ENCODE data around the gene ARHGAP28.

ARHGAP28 gene

GRCh38 chr18:6729247-6730091, at the start of gene ARHGAP28:
Gene ARHGAP28 (plus strand): TSS chr18:6729716. CDS start chr18:6729822, 106 bp downstream.
- TF ChIP-seq CTCF (IDR thresholded peaks at IDR 0.05; ENCODE audit: insufficient read depth, low read length, poor library complexity, severe bottlenecking), result peak; percentile 7
- peak within 1 kb of the TSS; percentile 46 for H3K4me3 ChIP-seq (replicated peaks; ENCODE audit: low read depth, low read length)

GRCh38 chr18:6681331-6681875, 48.1 kb upstream of the ARHGAP28 start:
- no peak for TF ChIP-seq CTCF (IDR thresholded peaks at IDR 0.05; ENCODE audit: insufficient read depth, low read length, poor library complexity, severe bottlenecking)
- H3K4me3 ChIP-seq (replicated peaks; ENCODE audit: low read depth, low read length), result no peak overlapping the region
- no peaks in the 10 kb centered on the region for H3K27me3 ChIP-seq (replicated peaks; ENCODE audit: control insufficient read depth, insufficient read depth, low read length)
- no peak for DNase-seq (ENCODE audit: extremely low read depth, insufficient read length)
- no peaks in the 10 kb centered on the region for H3K36me3 ChIP-seq (ENCODE audit: control insufficient read depth, insufficient read depth, low read length)

More at GRCh38 chr18:6729247-6730091, at the start of gene ARHGAP28:
- H3K36me3 ChIP-seq (ENCODE audit: control insufficient read depth, insufficient read depth, low read length), result no peaks in the 10 kb centered on the region
- H3K27me3 ChIP-seq (replicated peaks; ENCODE audit: control insufficient read depth, insufficient read depth, low read length), result no peaks in the 10 kb centered on the region
- DNase-seq (ENCODE audit: extremely low read depth, insufficient read length), result peak; percentile 25

GRCh38 chr18:6682437-6683111, 46.9 kb upstream of the ARHGAP28 start:
- H3K4me3 ChIP-seq (replicated peaks; ENCODE audit: low read depth, low read length), result no peak overlapping the region
- no peaks in the 10 kb centered on the region for H3K27me3 ChIP-seq (replicated peaks; ENCODE audit: control insufficient read depth, insufficient read depth, low read length)
- DNase-seq (ENCODE audit: extremely low read depth, insufficient read length), result no peak
- no peaks in the 10 kb centered on the region for H3K36me3 ChIP-seq (ENCODE audit: control insufficient read depth, insufficient read depth, low read length)
- TF ChIP-seq CTCF (IDR thresholded peaks at IDR 0.05; ENCODE audit: insufficient read depth, low read length, poor library complexity, severe bottlenecking), result no peak

DNA sequence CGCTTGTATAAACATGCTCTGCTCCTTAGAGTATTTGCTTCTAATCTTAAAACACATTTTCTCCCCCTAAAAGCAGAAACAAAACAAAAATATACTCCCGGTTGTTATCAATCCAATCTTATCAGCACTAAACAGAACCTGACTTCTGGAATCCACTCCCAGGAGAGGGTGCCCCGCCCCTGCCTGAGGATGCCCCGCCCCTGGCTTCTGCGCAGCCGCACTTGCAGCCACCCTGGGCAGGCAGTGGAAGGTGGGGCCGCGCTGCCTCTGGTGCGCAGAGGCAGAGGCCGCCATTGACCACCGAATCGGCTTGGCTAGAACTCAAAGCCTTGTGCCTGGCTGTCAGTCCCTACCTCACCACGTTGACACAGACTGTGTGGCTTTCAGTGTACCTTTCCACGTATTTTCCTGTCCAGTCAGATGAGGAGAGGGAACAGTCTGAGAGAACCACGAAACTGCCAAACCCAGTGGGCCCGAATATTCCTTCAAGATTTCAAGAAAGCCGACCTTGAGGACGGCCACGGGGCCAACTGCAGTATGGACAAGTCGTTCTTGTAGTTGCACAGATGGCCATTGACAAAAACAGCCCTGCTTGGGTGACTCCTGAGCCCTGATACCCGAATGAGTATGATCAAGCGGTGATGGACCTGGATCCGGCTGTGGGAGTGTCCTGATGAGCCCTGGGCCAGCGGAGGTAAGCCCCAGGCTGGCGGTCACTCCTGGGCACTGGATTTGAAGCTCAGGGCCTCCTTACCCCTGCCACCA, 46.2 kb upstream of the ARHGAP28 start:
- no peak for TF ChIP-seq CTCF (IDR thresholded peaks at IDR 0.05; ENCODE audit: insufficient read depth, low read length, poor library complexity, severe bottlenecking)
- Histone ChIP-seq H3K4me3 (replicated peaks; ENCODE audit: low read depth, low read length) (no peak overlapping the region), H3K27me3 (replicated peaks; ENCODE audit: control insufficient read depth, insufficient read depth, low read length) (no peaks in the 10 kb centered on the region), H3K36me3 (ENCODE audit: control insufficient read depth, insufficient read depth, low read length) (no peaks in the 10 kb centered on the region)
- DNase-seq (ENCODE audit: extremely low read depth, insufficient read length), result no peak

- Histone ChIP-seq H3K27me3 (replicated peaks; ENCODE audit: control insufficient read depth, insufficient read depth, low read length) (no peaks in the 10 kb centered on the region), H3K36me3 (ENCODE audit: control insufficient read depth, insufficient read depth, low read length) (no peaks in the 10 kb centered on the region), H3K4me3 (replicated peaks; ENCODE audit: low read depth, low read length) (no peak overlapping the region)
- TF ChIP-seq CTCF (IDR thresholded peaks at IDR 0.05; ENCODE audit: insufficient read depth, low read length, poor library complexity, severe bottlenecking), result no peak
- no peak for DNase-seq (ENCODE audit: extremely low read depth, insufficient read length)
Observed at GRCh38 chr18:6687676-6688075, 41.8 kb upstream of the ARHGAP28 start.

All from GM06990 (cell line).